HG02970 (cell line): ENCODE measurements around the gene MSL2.
A peak's percentile ranks its signal among the peaks of the same experiment; 100 is the strongest.
"Not testable (repeated sequence)": the region's sequence is repeated elsewhere in the genome, so short reads cannot be mapped to it uniquely, and the experiment has no call there.

Source experiments
- ATAC-seq: cut with Tn5 transposase; IDR thresholded peaks from one replicate; pipeline ENCODE4 v1.9.1; 2021; ENCODE audit warnings: mild to moderate bottlenecking, moderate library complexity, moderate number of reproducible peaks; ENCODE audit not compliant: unreplicated experiment, low FRiP score

The MSL2 gene

GRCh38 chr3:136196064-136196400, at the start of gene MSL2:
TSS of gene MSL2 (minus strand) at chr3:136196335. CDS start at chr3:136195113, 1,222 bp downstream.
- ATAC-seq = peak; percentile 30

GRCh38 chr3:136245691-136246090, 49.6 kb upstream of the MSL2 start:
- ATAC-seq = no peak

DNA sequence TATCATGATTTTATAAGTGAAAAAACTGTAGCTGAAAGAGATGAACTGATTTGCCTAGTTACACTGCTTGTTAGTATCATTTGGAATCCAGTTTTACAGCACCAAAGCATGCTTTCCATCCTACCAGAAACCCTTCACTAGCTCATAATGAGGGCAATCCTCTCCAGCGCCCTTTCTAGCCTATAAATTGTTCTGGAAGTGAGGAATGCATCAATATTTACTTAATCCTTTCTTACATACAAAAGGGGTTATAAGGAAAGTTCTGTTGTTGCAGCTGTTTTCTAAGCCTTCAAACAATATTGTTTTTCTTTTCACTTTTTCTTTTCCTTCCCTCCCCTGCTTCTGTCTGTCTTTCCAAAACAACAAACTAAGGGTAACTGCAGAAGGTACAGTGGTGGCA, 43.0 kb upstream of the MSL2 start:
- ATAC-seq = no peak

GRCh38 chr3:136237961-136238649, 42.0 kb upstream of the MSL2 start:
- ATAC-seq = no peak

GRCh38 chr3:136237103-136237502, 41.0 kb upstream of the MSL2 start:
- no peak for ATAC-seq

DNA sequence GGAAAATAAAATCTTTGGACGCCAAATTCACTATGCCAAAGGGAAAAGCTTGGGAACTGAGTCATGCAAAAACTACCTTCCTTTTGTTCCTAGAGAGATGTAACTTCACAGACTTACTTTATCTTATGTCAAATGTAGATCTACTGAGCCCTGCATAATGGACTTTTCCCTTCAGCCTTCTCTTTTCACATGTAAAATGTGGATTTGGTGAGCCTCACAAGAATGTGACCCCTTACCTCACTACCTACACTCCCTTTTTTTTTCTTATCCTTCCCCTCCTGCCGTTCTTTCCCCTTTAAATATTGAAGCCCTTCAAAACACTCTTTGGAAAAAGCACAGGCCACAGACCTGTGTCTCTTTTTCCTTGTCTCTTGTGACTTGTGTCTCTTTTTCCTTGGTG, 40.0 kb upstream of the MSL2 start:
- ATAC-seq = no peak

DNA sequence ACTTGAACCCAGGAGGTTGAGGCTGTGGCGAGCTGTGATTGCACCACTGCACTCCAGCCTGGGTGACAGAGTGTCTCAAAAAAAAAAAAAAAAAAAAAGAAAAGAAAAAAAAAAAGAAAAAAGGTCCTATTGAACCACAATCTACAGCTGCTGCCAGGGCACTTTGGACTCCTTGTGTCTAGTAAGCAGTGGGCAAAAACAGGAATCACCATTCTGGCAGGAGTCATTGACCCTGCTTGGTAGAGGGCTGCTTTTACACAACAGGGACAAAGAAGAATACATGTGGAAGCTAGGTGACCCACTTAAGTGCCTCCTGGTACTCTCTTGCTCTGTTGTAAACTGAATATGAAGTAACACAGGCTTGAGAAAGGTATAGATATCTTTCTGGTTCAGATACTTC, 39.4 kb upstream of the MSL2 start:
- ATAC-seq = no peak

- ATAC-seq = no peak
Observed at GRCh38 chr3:136232413-136232812, 36.3 kb upstream of the MSL2 start.

GRCh38 chr3:136222746-136223145, 26.6 kb upstream of the MSL2 start:
- not testable (repeated sequence) for ATAC-seq

DNA sequence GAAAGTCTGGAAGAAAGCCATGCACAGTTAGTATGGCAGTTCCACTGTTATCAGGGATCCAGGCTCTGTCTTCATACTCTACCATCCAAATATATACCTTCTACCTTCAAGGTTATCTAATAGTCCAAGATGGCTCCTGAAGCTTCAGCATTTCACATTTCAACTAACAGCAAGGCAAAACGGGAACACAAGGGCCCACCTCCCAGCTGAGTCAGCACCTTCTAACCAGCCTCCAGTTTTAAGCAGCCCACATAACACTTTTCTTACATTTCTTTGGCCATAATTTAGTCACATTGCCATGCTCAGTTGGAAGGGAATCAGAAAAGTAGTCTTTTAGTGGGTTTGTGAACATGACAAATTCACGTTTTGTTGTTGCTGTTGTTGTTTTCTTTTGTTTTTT, 15.4 kb upstream of the MSL2 start:
- ATAC-seq = no peak

DNA sequence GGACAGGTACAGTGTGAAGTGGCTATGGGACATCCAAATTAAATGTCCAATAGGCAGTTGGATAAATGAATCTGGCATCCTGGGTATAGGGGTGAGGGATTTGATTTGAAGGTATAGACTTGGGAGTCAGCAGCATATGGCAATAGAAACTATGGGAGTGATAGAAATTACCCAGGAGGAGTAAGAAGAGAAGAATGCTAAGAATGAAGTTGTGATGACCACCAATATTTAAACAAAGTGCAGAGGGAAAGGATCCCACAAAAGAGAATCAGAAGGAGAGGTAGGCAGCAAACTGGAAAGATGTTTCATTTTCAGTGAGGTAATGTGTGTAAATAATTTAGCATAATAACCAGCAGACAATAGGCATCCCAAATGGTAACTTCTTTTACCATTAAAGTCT, 13.8 kb upstream of the MSL2 start:
- no peak for ATAC-seq

- no peak for ATAC-seq
Observed at GRCh38 chr3:136207489-136208115, 11.5 kb upstream of the MSL2 start.

DNA sequence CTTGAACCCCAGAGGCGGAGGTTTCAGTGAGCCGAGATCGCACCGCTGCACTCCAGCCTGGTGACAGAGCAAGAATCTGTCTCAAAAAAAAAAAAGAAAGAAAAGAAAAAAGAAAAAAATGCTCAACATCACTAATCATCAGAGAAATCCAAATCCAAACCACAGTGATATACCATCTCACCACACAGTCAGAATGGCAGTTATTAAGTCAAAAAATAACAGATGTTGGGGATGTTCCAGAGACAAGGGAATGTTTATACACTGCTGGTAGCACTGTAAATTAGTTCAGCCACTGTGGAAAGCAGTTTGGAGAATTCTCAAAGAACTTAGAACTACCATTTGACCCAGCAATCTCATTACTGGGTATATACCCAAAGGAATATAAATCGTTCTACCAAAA, 3.1 kb upstream of the MSL2 start:
- ATAC-seq = not testable (repeated sequence)

DNA sequence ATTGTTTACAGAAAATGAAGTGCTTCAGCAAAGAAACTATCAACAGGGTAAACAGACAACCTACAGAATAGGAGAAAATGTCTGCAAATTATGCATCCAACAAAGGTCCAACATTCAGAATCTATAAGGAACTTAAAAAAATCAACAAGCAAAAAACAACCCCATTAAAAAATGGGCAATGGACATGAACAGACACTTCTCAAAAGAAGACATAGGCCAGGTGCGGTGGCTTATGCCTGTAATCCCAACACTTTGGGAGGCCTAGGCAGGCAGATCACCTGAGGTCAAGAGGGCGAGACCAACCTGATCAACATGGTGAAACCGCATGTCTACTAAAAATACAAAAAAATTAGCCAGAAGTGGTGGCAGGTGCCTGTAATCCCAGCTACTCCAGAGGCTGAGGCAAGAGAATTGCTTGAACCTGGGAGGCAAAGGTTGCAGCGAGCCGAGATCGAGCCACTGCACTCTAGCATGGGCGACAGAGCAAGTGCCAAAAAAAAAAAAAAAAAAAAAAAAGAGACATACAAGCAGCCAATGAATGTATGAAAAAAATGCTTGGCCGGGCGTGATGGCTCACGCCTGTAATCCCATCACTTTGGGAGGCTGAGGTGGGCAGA, 2.4 kb upstream of the MSL2 start:
- ATAC-seq = not testable (repeated sequence)

DNA sequence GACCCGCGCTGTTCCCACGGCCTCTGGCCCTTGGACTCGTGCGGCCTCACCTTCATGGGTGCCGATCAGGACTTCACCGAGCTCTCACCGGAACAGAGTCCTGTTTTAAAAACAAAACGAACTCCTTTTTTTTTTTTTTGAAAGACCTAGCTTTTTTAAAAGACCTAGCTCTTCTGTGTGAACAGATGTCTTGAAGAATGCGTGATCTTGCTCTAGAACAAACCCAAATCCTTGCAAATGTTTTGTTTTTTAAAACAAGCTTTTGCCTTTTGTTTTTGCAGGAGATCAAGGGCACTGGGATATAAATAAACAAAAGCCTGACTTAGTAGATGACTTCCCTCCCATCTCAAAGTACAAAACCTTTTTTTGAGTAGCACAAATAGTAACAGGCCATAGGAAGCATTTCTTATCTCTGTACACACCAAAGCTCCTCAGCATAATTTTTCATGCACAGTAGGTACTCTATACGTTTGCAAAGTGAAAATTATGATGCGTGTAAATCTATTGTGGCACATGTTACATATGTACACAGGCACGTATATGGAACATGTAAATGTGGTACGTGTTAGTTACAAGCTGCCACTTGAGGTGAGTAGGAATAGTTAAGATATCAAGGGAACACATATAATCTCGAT, 1.1 kb upstream of the MSL2 start:
- ATAC-seq = no peak

DNA sequence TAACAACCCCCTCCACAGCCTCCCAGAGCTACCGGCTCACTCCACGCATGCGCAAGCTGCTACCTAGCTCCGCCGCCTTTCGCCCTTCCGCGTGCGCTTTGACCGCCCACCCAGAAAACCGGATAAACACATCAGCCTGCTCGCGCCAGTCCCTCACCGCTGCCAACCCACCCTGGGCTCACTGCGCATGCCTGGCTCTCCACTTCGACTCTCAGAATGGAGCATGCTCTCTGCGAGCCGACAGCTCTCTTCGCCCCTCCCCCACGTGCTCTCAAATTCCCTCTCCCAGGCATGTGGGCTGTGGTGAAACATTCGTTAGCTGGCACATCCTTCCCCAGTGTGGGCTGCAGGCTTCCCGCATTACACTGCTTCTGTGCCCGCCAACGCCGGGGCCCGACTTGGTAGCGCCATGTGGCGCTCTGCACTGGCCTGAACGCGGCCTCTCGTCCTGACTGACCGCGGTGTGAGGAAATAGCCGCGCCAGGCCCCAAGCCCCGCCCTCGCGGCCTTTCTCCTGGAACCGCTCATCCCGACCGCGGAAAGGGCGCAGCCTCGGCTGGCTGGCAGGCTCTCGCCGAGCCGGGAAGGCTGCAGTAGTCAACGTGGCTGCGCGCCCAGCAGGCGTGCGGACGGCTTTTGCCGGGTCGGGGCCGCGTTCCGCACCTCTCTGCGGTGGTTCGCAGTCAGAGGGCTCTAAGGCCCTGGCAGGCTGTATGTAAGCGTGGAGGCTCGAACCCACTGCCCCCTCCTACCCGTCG, 445 bp upstream of the MSL2 start:
- peak; percentile 70 for ATAC-seq

- ATAC-seq = peak; percentile 27
Observed at GRCh38 chr3:136195258-136196063, 674 bp downstream of the MSL2 start.

GRCh38 chr3:136194409-136195257, 1.5 kb downstream of the MSL2 start:
- ATAC-seq = no peak
